Measurements from ENCODE around the gene BRICD5. TPM values are rescaled to one million over a fixed set of nuclear protein-coding genes. Genes with fewer than 3 reads are reported as not detected.

Gene BRICD5
- polyA plus RNA-seq, 3 donors from 2014 or later: 0.10 to 0.36 TPM; not detected in 1

- Mint-ChIP-seq H3K27ac (no peak overlapping the region), H3K4me1 (peaks cover 0 to 2% of the 10 kb centered on the region in 2 donors)
Observed at GRCh38 chr16:2234813-2235170, 24.1 kb upstream of the BRICD5 start.

GRCh38 chr16:2233872-2234812, 23.5 kb upstream of the BRICD5 start:
- H3K9me3 Mint-ChIP-seq: no peaks in the 10 kb centered on the region

More at GRCh38 chr16:2234813-2235170, 24.1 kb upstream of the BRICD5 start:
- DNase-seq: no peak
- Mint-ChIP-seq H3K4me3 (no peak overlapping the region), H3K36me3 (peaks cover 0 to 8% (median 4%) of the 10 kb centered on the region in 3 donors), H3K9me3 (no peaks in the 10 kb centered on the region), H3K27me3 (ENCODE audit: low read depth in 3 of 3) (peaks cover 2 to 3% (median 2%) of the 10 kb centered on the region in 3 donors)

GRCh38 chr16:2233046-2233775, 22.5 kb upstream of the BRICD5 start:
- Mint-ChIP-seq H3K27me3 (ENCODE audit: low read depth in 3 of 3) (peaks cover 2 to 4% (median 3%) of the 10 kb centered on the region in 3 donors), H3K36me3 (peaks cover 0 to 8% (median 4%) of the 10 kb centered on the region in 3 donors), H3K27ac (no peak overlapping the region), H3K9me3 (no peaks in the 10 kb centered on the region), H3K4me3 (no peak overlapping the region), H3K4me1 (peaks cover 0 to 2% of the 10 kb centered on the region in 2 donors)
- no peak for DNase-seq

More at GRCh38 chr16:2233872-2234812, 23.5 kb upstream of the BRICD5 start:
- peaks cover 0 to 2% of the 10 kb centered on the region in 2 donors for H3K4me1 Mint-ChIP-seq
- DNase-seq: no peak
- H3K36me3 Mint-ChIP-seq: peaks cover 0 to 8% (median 4%) of the 10 kb centered on the region in 3 donors
- no peak overlapping the region for H3K4me3 Mint-ChIP-seq
- H3K27me3 Mint-ChIP-seq (ENCODE audit: low read depth in 3 of 3): peaks cover 2 to 4% (median 3%) of the 10 kb centered on the region in 3 donors
- H3K27ac Mint-ChIP-seq: no peak overlapping the region

- Mint-ChIP-seq H3K4me3 (no peak overlapping the region), H3K9me3 (no peaks in the 10 kb centered on the region), H3K4me1 (peaks cover 0 to 2% of the 10 kb centered on the region in 2 donors), H3K27ac (no peak overlapping the region), H3K27me3 (ENCODE audit: low read depth in 3 of 3) (peaks cover 2 to 4% (median 3%) of the 10 kb centered on the region in 3 donors), H3K36me3 (peaks cover 0 to 8% (median 4%) of the 10 kb centered on the region in 3 donors)
- no peak for DNase-seq
Observed at GRCh38 chr16:2232094-2232990, 21.7 kb upstream of the BRICD5 start.

- no peak overlapping the region for H3K27ac Mint-ChIP-seq
- peaks cover 0 to 8% (median 4%) of the 10 kb centered on the region in 3 donors for H3K36me3 Mint-ChIP-seq
- DNase-seq: no peak
- peaks cover 8 to 9% of the 10 kb centered on the region in 2 donors for H3K4me1 Mint-ChIP-seq
- no peaks in the 10 kb centered on the region for H3K9me3 Mint-ChIP-seq
- peaks cover 2 to 4% (median 3%) of the 10 kb centered on the region in 3 donors for H3K27me3 Mint-ChIP-seq (ENCODE audit: low read depth in 3 of 3)
- no peak overlapping the region for H3K4me3 Mint-ChIP-seq
Observed at GRCh38 chr16:2231016-2231931, 20.6 kb upstream of the BRICD5 start.

GRCh38 chr16:2230376-2230775, 19.7 kb upstream of the BRICD5 start:
- no peak for DNase-seq
- peaks cover 0 to 6% (median 2%) of the 10 kb centered on the region in 3 donors for H3K36me3 Mint-ChIP-seq
- no peaks in the 10 kb centered on the region for H3K9me3 Mint-ChIP-seq
- H3K27me3 Mint-ChIP-seq (ENCODE audit: low read depth in 3 of 3): peaks cover 0 to 3% (median 3%) of the 10 kb centered on the region in 3 donors
- no peak overlapping the region for H3K4me3 Mint-ChIP-seq
- no peak overlapping the region for H3K27ac Mint-ChIP-seq
- H3K4me1 Mint-ChIP-seq: peaks cover 11 to 14% of the 10 kb centered on the region in 2 donors

- no peaks in the 10 kb centered on the region for H3K9me3 Mint-ChIP-seq
- no peak for DNase-seq
- no peak overlapping the region for H3K4me3 Mint-ChIP-seq
- H3K4me1 Mint-ChIP-seq: peaks cover 14 to 15% of the 10 kb centered on the region in 2 donors
- H3K27ac Mint-ChIP-seq: no peak overlapping the region
- H3K27me3 Mint-ChIP-seq (ENCODE audit: low read depth in 3 of 3): peaks cover 0 to 3% (median 2%) of the 10 kb centered on the region in 3 donors
- H3K36me3 Mint-ChIP-seq: peaks cover 0 to 4% (median 0%) of the 10 kb centered on the region in 3 donors
Observed at GRCh38 chr16:2229632-2230250, 19.1 kb upstream of the BRICD5 start.

- Mint-ChIP-seq H3K9me3 (no peaks in the 10 kb centered on the region), H3K36me3 (peaks cover 0 to 4% (median 0%) of the 10 kb centered on the region in 3 donors), H3K4me3 (no peak overlapping the region), H3K4me1 (peaks cover 14 to 22% of the 10 kb centered on the region in 2 donors), H3K27me3 (ENCODE audit: low read depth in 3 of 3) (peaks cover 0 to 4% (median 3%) of the 10 kb centered on the region in 3 donors), H3K27ac (no peak overlapping the region)
- no peak for DNase-seq
Observed at GRCh38 chr16:2229091-2229490, 18.4 kb upstream of the BRICD5 start.

- H3K36me3 Mint-ChIP-seq: peaks cover 0 to 4% (median 0%) of the 10 kb centered on the region in 3 donors
- H3K4me3 Mint-ChIP-seq: no peak overlapping the region
- H3K27ac Mint-ChIP-seq: no peak overlapping the region
- peaks cover 0 to 5% (median 5%) of the 10 kb centered on the region in 3 donors for H3K27me3 Mint-ChIP-seq (ENCODE audit: low read depth in 3 of 3)
- H3K4me1 Mint-ChIP-seq: peaks cover 17 to 24% of the 10 kb centered on the region in 2 donors
- DNase-seq: no peak
- H3K9me3 Mint-ChIP-seq: no peaks in the 10 kb centered on the region
Observed at GRCh38 chr16:2228161-2228824, 17.6 kb upstream of the BRICD5 start.

- no peak overlapping the region for H3K27ac Mint-ChIP-seq
- peaks cover 0 to 4% (median 0%) of the 10 kb centered on the region in 3 donors for H3K36me3 Mint-ChIP-seq
- no peak for DNase-seq
- H3K4me3 Mint-ChIP-seq: peak overlapping the region in 1 of 5 donors; percentile 32
- H3K9me3 Mint-ChIP-seq: no peaks in the 10 kb centered on the region
- H3K27me3 Mint-ChIP-seq (ENCODE audit: low read depth in 3 of 3): peaks cover 0 to 8% (median 3%) of the 10 kb centered on the region in 3 donors
- H3K4me1 Mint-ChIP-seq: peaks cover 20 to 27% of the 10 kb centered on the region in 2 donors
Observed at GRCh38 chr16:2226918-2227317, 16.3 kb upstream of the BRICD5 start.

- Mint-ChIP-seq H3K36me3 (peaks cover 0 to 4% (median 0%) of the 10 kb centered on the region in 3 donors), H3K9me3 (no peaks in the 10 kb centered on the region), H3K27ac (peak overlapping the region in 4 of 6 donors; percentile 16 to 77 (median 40)), H3K27me3 (ENCODE audit: low read depth in 3 of 3) (peaks cover 0 to 8% (median 3%) of the 10 kb centered on the region in 3 donors), H3K4me1 (peaks cover 20 to 27% of the 10 kb centered on the region in 2 donors), H3K4me3 (peak overlapping the region in 4 of 5 donors; percentile 47 to 56 (median 50))
- no peak for DNase-seq
Observed at GRCh38 chr16:2226245-2226793, 15.7 kb upstream of the BRICD5 start.
